HG03039 (cell line): Measurements from ENCODE around the gene FGF14.

Source experiments
- ATAC-seq: cut with Tn5 transposase; IDR thresholded peaks from one replicate; pipeline ENCODE4 v1.9.1; 2021; ENCODE audit warnings: mild to moderate bottlenecking, moderate library complexity; ENCODE audit not compliant: unreplicated experiment

FGF14 gene

GRCh38 chr13:101703081-101703480 lies 698.8 kb downstream of the FGF14 start:
- no peak for ATAC-seq

- ATAC-seq: no peak
Observed at GRCh38 chr13:101700598-101700997, 701.2 kb downstream of the FGF14 start.

- no peak for ATAC-seq
Observed at GRCh38 chr13:101698400-101698799, 703.4 kb downstream of the FGF14 start.

DNA sequence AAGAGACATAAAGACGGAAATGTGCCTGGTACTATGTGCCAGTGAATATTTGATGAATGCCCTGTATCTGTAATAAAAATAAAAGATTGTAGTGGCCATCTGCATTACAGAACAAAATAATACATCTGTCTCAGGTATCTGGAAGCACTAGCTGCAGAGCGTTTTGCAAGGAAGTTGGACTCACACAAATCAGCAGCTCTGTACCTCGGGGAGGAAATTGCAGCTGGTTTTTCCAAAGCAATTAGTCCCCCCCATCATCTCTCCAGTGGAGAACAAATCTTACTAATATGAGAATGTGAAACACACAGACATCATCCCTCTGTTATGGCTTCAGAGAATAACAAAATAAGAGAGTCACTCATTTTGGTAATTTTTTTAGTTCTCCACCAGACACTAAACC lies 704.1 kb downstream of the FGF14 start:
- ATAC-seq: no peak

GRCh38 chr13:101695870-101696516 lies 705.9 kb downstream of the FGF14 start:
- no peak for ATAC-seq

GRCh38 chr13:101691341-101691860 lies 710.4 kb downstream of the FGF14 start:
- no peak for ATAC-seq

DNA sequence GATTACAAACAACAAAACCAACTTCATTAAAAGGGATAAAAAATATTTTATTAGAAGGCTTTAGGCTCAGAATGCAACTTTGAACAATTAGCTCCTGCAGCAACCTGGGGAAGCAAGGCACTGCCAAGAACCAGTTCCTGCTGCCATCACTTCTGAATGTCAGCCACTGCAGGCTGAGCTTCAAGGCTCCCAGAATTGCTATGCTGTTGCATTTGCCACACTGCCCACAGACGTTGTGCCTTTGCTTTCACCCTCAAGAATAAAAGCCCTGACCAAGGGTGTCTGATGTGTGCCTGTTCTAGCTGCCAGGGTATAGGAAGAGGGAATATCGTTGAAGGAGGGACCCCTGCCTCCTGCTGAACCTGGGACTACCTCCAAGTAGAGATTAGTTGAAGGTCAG lies 711.0 kb downstream of the FGF14 start:
- ATAC-seq: no peak

- no peak for ATAC-seq
Observed at GRCh38 chr13:101686003-101686402, 715.8 kb downstream of the FGF14 start.

DNA sequence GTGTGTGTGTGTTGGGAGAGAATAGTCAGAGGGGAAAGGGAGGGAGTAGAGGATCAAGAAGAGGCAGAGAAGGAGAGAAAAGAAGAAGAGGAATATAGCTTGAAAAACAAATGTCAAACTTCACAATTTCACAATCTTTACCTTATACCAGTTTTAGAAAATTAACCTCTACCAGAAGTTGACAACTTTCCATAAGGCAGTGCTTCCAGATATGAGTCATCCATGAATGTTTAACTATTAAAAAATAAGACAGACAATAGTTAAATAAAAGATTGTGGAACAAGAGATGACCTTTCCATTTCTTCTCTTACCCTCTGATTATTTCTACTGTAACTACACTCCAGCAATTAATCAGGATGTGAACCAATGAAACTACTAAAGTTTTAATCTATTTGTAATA lies 720.0 kb downstream of the FGF14 start:
- ATAC-seq: no peak

DNA sequence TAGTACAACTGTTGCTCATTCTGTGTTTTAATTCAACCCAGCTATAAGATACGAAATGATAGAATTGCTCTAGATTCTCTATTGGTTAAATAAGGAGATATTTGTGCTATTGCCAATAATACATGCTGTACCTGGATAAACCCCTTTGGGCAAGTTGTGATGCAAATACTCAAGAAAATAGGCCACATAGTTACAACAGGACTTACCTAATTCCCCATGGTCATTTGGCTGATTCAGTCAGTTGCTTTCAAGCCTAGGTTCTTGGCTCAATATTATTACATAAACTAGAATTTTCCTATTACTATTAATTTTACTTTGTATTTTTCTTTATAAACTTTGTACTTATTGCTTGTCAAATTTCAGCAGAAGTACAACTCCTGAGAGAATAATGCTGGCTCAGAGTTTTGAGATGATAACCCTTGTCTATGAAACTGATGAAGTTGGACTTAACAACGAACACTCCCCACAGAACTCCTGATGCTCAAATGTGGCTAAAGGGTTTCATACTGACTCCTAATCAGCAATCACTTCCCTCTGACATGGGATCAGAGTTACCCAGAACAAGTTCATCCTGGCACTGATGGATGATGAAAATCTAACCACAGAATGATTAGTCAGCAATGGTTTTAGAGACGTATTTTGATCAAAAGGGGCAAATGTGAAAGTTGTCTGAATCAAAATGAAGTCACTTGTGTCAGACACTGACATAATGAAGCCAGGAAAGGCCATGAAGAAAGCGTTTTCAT lies 728.3 kb downstream of the FGF14 start:
- ATAC-seq: no peak

- ATAC-seq: no peak
Observed at GRCh38 chr13:101661839-101662238, 740.0 kb downstream of the FGF14 start.
